ENCODE measurements around the gene C22orf31.

DNA sequence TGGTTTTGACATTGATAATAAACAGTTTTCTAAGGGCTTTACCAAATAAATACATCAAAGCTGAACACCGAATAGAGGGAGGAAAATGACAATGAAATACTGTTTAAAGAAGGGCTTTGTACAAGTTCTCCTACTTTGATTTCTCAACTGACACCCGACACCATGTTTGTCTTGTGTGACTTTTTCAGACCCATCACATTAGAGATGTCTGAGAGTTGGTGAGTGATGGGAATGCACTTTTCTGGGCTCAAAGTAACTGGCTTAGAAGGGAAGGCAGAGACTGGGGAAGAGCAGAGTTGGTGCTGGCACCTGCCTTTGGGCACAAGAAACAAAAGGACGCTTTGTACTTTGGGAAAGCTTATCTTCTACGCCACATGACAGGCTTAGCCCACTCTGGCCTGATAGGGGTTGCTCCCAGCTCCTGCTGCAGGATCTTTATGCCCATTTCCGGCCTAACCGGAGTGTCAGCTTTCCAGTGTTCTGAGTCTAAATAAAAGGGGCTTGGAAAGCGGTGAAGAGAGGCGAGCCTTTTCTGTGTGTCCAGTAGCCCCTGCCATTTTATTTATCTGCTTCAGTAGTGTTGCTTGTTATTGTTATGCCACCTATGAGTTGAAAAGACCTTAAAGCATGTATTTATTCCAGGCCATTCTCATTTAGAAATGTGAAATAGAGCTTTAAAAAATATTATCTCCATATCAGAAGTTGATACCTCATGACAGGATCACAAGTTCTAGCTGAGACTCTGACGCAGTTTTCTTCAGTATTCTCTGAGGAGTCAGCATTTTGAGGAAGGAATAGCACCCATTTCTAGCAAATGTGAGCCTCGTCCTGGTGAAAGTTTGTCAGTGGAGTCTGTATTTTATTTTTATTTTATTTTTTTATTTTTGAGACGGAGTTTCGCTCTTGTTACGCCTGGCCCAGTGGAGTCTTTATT lies 35.4 kb upstream of the C22orf31 start:
- TF ChIP-seq, protein P1, sequence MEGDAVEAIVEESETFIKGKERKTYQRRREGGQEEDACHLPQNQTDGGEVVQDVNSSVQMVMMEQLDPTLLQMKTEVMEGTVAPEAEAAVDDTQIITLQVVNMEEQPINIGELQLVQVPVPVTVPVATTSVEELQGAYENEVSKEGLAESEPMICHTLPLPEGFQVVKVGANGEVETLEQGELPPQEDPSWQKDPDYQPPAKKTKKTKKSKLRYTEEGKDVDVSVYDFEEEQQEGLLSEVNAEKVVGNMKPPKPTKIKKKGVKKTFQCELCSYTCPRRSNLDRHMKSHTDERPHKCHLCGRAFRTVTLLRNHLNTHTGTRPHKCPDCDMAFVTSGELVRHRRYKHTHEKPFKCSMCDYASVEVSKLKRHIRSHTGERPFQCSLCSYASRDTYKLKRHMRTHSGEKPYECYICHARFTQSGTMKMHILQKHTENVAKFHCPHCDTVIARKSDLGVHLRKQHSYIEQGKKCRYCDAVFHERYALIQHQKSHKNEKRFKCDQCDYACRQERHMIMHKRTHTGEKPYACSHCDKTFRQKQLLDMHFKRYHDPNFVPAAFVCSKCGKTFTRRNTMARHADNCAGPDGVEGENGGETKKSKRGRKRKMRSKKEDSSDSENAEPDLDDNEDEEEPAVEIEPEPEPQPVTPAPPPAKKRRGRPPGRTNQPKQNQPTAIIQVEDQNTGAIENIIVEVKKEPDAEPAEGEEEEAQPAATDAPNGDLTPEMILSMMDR (conservative IDR thresholded peaks at IDR 0.05; ENCODE audit: low read depth, low read length), result no peak
- TF ChIP-seq EZH2 (IDR thresholded peaks at IDR 0.05; ENCODE audit: borderline replicate concordance, low read depth, low read length, poor library complexity, severe bottlenecking), result no peak
